Measurements from ENCODE around the gene ZNF710. TPM values are rescaled to one million over a fixed set of nuclear protein-coding genes. Genes with fewer than 3 reads are reported as not detected.

The ZNF710 gene
- total RNA-seq, 1 experiment from 2014 or later: 10.0 TPM

DNA sequence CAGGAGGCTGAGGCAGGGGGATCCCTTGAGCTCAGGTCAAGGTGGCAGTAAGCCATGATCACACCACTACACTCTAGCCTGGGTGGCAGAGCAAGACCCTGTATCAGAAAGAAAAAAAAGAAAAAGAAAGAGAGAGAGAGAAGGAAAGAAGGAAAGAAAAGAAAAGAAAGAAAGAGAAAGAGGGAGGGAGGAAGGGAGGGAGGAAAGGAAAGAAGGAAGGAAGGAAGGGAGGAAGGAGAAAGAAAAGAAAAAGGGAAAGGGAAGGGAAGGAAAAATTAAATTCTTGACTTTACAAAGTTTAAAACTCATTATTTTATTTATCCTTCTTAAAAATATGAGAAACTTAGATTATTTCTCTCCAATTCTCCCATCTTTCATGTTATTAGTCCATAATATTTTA, 118.2 kb downstream of the ZNF710 start:
- Histone ChIP-seq H3K79me2 (ENCODE audit: insufficient read depth, low read length) (no peaks in the 10 kb centered on the region), H4K20me1 (ENCODE audit: insufficient read depth) (no peaks in the 10 kb centered on the region), H3K4me1 (ENCODE audit: control insufficient read depth in 1 of 2, insufficient read depth in 2 of 2, low read length in 2 of 2) (no peaks in the 10 kb centered on the region), H3K4me3 (replicated peaks in 1 of 2; ENCODE audit: low read depth in 1 of 2, low read length in 2 of 2) (no peak overlapping the region), H3K27ac (ENCODE audit: low read depth, low read length) (no peak overlapping the region), H3K4me2 (ENCODE audit: low read length) (no peak overlapping the region), H2AFZ (ENCODE audit: low read depth, low read length, poor library complexity, severe bottlenecking) (no peak overlapping the region), H3K27me3 (ENCODE audit: insufficient read depth, low read length) (no peaks in the 10 kb centered on the region), H3K9ac (ENCODE audit: low read length) (no peak overlapping the region), H3K9me2 (ENCODE audit: insufficient read depth) (no peaks in the 10 kb centered on the region), H3K36me3 (ENCODE audit: control insufficient read depth in 1 of 2, insufficient read depth in 2 of 2, low read length in 2 of 2) (no peaks in the 10 kb centered on the region), H3K9me3 (ENCODE audit: control insufficient read depth in 1 of 2, insufficient read depth in 1 of 2, low read depth in 1 of 2, low read length in 2 of 2) (peaks cover 4 to 8% of the 10 kb centered on the region in 2 experiments; a peak in 2 of 4 replicates)
- DNase-seq (ENCODE audit: low read depth, low spot score) (no peak), ATAC-seq (no peak)
- BruUV-seq (replicated peaks): no TSS peak
- ChIA-PET CTCF (no interaction called here), RAD21 (ENCODE audit: low non-redundant PET in 1 of 2, low total read pairs in 2 of 2, uncharacterized antibody in 2 of 2, unreplicated experiment in 2 of 2) (no interaction called here), POLR2A (no interaction called here)
- TF ChIP-seq ZFX (IDR thresholded peaks at IDR 0.05) (no peak), EZH2phosphoT487 (IDR thresholded peaks at IDR 0.05; ENCODE audit: borderline replicate concordance) (no peak)
- intact Hi-C loops (cut with micrococcal nuclease): no loop called here

GRCh38 chr15:90121086-90121485, 120.0 kb downstream of the ZNF710 start:
- Histone ChIP-seq H3K36me3 (ENCODE audit: control insufficient read depth in 1 of 2, insufficient read depth in 2 of 2, low read length in 2 of 2) (no peaks in the 10 kb centered on the region), H4K20me1 (ENCODE audit: insufficient read depth) (no peaks in the 10 kb centered on the region), H3K4me1 (ENCODE audit: control insufficient read depth in 1 of 2, insufficient read depth in 2 of 2, low read length in 2 of 2) (no peaks in the 10 kb centered on the region), H3K4me2 (ENCODE audit: low read length) (no peak overlapping the region), H3K9ac (ENCODE audit: low read length) (no peak overlapping the region), H3K9me2 (ENCODE audit: insufficient read depth) (no peaks in the 10 kb centered on the region), H3K9me3 (ENCODE audit: control insufficient read depth in 1 of 2, insufficient read depth in 1 of 2, low read depth in 1 of 2, low read length in 2 of 2) (no peaks in the 10 kb centered on the region; a peak in 1 of 4 replicates), H2AFZ (ENCODE audit: low read depth, low read length, poor library complexity, severe bottlenecking) (no peak overlapping the region), H3K79me2 (ENCODE audit: insufficient read depth, low read length) (no peaks in the 10 kb centered on the region), H3K27ac (ENCODE audit: low read depth, low read length) (no peak overlapping the region), H3K4me3 (replicated peaks in 1 of 2; ENCODE audit: low read depth in 1 of 2, low read length in 2 of 2) (no peak overlapping the region), H3K27me3 (ENCODE audit: insufficient read depth, low read length) (no peaks in the 10 kb centered on the region)
- intact Hi-C loops (cut with micrococcal nuclease): no loop called here
- ChIA-PET POLR2A (no interaction called here), RAD21 (ENCODE audit: low non-redundant PET in 1 of 2, low total read pairs in 2 of 2, uncharacterized antibody in 2 of 2, unreplicated experiment in 2 of 2) (no interaction called here), CTCF (no interaction called here)
- DNase-seq (ENCODE audit: low read depth, low spot score) (no peak), ATAC-seq (no peak)
- no TSS peak for BruUV-seq (replicated peaks)
- TF ChIP-seq CEBPB (IDR thresholded peaks at IDR 0.05; ENCODE audit: low read depth) (no peak), MAX (IDR thresholded peaks at IDR 0.05) (no peak), JUND (IDR thresholded peaks at IDR 0.05) (no peak), ELF1 (IDR thresholded peaks at IDR 0.05; ENCODE audit: borderline replicate concordance, low read depth) (no peak), TCF7L2 (IDR thresholded peaks at IDR 0.05; ENCODE audit: borderline replicate concordance, extremely low read depth, insufficient read depth, insufficient read length) (no peak), SIN3A (IDR thresholded peaks at IDR 0.05; ENCODE audit: low read depth) (no peak)
